ENCODE data around the gene LINC01488.

The LINC01488 gene

GRCh38 chr11:69463995-69464960 is 17.2 kb upstream of the LINC01488 start:
- no peak for DNase-seq (ENCODE audit: low read depth)

- no peak for DNase-seq (ENCODE audit: low read depth)
Observed at GRCh38 chr11:69465236-69466000, 16.0 kb upstream of the LINC01488 start.

GRCh38 chr11:69466039-69466438 is 15.4 kb upstream of the LINC01488 start:
- no peak for DNase-seq (ENCODE audit: low read depth)

- DNase-seq (ENCODE audit: low read depth) = no peak
Observed at GRCh38 chr11:69467196-69467595, 14.3 kb upstream of the LINC01488 start.

GRCh38 chr11:69467646-69468045 is 13.8 kb upstream of the LINC01488 start:
- DNase-seq (ENCODE audit: low read depth) = no peak

GRCh38 chr11:69468221-69468620 is 13.2 kb upstream of the LINC01488 start:
- no peak for DNase-seq (ENCODE audit: low read depth)

GRCh38 chr11:69468911-69469885 is 12.3 kb upstream of the LINC01488 start:
- no peak for DNase-seq (ENCODE audit: low read depth)

GRCh38 chr11:69470301-69470700 is 11.2 kb upstream of the LINC01488 start:
- no peak for DNase-seq (ENCODE audit: low read depth)

GRCh38 chr11:69470793-69471728 is 10.4 kb upstream of the LINC01488 start:
- no peak for DNase-seq (ENCODE audit: low read depth)

GRCh38 chr11:69471729-69472540 is 9.5 kb upstream of the LINC01488 start:
- DNase-seq (ENCODE audit: low read depth) = no peak

- no peak for DNase-seq (ENCODE audit: low read depth)
Observed at GRCh38 chr11:69472541-69473275, 8.8 kb upstream of the LINC01488 start.

- DNase-seq (ENCODE audit: low read depth) = no peak
Observed at GRCh38 chr11:69473276-69473845, 8.1 kb upstream of the LINC01488 start.

- DNase-seq (ENCODE audit: low read depth) = no peak
Observed at GRCh38 chr11:69474736-69475135, 6.7 kb upstream of the LINC01488 start.

- no peak for DNase-seq (ENCODE audit: low read depth)
Observed at GRCh38 chr11:69475141-69475865, 6.2 kb upstream of the LINC01488 start.

GRCh38 chr11:69475866-69476471 is 5.5 kb upstream of the LINC01488 start:
- no peak for DNase-seq (ENCODE audit: low read depth)

- DNase-seq (ENCODE audit: low read depth) = no peak
Observed at GRCh38 chr11:69476509-69476961, 4.9 kb upstream of the LINC01488 start.

- DNase-seq (ENCODE audit: low read depth) = no peak
Observed at GRCh38 chr11:69477086-69477485, 4.4 kb upstream of the LINC01488 start.
